ENCODE measurements around the gene TJP2.
A peak's percentile ranks its signal among the peaks of the same experiment; 100 is the strongest.

The TJP2 gene

DNA sequence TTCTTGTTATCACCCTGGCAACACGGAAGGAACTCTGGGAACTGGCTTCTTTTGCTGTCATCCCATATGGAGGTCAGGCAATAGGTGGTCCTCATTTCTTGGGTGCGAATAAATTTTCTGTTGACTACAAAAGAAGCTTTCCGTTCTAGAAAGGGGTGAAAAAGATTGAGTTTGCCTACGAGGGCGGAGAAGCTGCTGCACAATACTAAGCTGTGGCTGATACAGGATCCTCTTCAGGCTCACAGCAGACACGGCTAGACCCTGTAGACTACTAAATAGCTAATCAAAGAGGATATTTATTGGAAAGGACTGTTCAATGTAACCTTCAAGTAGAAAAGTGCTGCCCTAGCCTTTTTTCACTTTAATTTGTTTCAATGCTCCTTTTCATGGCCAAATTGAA is 58.1 kb downstream of the TJP2 start:
- no peak for DNase-seq (ENCODE audit: low spot score)

DNA sequence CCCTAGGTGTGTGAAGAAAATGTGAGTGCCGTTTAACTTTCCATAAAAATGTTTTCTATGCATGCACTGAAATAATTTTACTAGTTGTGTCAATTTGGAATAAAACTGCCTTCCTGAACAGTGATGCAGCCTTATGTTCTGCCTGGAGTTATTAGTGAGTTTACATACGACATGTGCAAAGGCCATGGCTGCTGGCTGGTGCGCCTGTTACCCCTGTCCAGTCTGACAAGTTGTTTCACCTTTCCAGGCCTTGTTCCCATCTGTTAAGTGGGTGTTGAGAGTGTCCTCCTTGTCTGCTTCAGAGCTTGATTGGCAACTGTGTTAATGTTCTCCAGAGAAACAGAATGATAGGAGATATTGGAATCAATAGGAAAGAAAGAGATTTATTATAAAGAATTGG is 60.6 kb downstream of the TJP2 start:
- DNase-seq (ENCODE audit: low spot score) = no peak

DNA sequence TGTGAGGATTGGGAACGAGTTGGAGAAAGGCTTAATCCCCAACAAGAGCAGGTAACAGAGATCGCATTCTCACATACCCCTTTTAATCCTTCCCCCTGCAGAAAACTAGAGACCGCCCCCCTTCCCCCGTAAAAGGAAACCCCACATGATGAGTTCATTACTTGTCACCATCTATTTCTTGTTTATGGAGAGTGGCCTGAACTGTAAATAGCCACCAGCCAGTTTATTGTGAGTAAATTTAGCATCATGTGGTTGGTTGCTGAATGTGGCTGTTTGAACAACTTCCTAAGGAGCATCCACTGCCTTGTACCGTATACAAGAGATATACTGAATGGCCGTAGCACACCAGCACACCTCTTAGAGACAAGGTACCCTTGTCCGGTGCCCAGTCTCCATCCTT is 62.1 kb downstream of the TJP2 start:
- DNase-seq (ENCODE audit: low spot score) = no peak

DNA sequence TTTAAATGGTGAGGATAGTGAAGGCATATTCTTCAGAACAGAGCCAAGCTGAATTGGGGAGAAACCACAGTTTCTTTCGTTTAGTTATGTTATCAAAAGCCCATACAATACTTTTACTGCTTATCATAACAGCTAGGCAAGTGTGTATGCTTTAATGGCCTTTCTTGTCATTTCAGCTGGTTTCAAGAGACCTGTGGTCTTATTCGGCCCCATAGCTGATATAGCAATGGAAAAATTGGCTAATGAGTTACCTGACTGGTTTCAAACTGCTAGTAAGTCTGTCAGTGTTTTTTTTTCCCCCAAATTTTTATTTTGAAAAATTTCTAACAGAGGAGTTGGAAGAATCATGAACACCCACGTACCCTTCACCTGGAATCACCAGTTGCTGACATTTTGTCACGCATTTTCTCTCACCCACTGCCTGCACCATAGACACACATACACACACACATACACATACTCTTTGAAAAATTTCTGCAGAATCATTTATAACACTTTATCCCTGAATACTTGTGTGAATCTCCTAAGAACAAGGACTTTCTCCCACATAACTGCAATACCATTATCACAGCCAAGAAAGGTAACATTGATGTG is 63.7 kb downstream of the TJP2 start:
- DNase-seq (ENCODE audit: low spot score) = no peak

DNA sequence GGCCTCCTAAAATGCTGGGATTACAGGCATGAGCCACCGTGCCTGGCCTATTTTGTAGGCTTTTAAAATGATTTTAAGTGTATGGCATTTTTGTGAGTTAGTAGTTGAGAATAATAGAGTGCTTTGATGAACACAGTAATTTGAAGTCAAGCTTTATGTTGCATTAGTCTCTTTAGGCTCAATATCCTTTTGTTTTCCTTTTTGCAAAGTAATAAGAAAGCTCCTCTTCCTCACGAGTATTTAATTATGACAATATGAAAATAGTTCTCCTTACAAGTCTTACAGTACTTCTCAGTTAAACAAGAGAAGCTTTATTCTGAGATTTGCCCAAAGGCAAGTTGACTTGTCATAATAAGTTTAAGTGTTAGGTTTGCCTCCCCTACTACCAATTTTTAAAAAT is 69.0 kb downstream of the TJP2 start:
- no peak for DNase-seq (ENCODE audit: low spot score)

DNA sequence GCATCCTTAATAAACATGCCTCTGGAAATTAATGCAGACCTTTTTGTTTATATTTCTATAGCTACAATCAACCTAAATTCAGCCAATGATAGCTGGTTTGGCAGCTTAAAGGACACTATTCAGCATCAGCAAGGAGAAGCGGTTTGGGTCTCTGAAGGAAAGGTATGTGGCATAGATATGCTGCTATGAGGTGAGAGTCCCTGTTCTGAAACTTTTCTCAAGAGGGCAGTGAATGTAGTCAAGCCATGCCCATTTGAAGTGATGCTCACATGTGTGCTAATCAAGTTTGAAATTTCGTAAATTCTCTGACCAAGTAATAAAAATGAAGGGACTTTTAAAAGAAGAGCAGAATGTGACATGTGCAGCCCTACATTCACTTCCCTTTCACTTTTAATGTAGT is 72.6 kb downstream of the TJP2 start:
- no peak for DNase-seq (ENCODE audit: low spot score)

DNA sequence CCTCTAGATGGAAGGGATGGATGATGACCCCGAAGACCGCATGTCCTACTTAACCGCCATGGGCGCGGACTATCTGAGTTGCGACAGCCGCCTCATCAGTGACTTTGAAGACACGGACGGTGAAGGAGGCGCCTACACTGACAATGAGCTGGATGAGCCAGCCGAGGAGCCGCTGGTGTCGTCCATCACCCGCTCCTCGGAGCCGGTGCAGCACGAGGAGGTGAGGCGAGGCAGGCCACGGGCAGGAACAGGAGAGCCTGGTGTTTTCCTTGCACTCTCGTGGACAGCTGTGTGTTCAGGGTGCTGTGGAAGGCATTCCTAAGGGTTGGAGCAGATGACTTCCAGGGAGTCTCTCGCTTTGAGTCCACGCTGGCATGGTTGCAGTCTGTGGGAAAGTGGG is 73.9 kb downstream of the TJP2 start:
- no peak for DNase-seq (ENCODE audit: low spot score)

DNA sequence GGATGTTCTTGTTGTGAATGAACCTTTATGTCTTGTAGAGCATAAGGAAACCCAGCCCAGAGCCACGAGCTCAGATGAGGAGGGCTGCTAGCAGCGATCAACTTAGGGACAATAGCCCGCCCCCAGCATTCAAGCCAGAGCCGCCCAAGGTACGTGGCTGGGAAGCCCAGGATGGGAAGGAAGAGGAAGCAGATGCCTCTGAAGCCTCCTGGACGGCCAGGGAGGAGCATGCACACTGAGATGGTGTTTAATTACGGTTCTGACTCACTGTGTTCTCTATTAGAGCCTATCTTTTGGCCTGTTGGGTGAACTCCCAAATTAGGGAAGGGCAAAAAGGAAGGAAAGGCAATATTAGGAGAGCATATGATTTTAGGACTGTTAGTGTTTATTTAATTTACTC is 75.3 kb downstream of the TJP2 start:
- no peak for DNase-seq (ENCODE audit: low spot score)

DNA sequence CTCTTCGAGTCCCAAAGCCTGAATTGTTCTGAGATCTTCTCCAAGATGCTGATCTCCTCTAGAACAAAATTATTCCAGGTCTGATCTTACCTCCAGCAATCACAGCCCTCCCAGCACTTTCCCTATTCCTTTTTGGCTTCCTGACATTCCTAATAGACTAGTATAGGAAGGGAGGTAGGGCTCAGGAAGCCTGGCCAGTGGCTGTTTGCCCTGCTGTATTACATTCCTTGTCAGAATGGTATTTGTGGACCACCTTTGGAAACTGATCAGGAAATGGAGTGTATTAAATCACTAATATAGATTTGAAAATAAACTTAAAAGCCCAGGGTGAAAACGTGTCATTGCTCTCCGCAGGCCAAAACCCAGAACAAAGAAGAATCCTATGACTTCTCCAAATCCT is 76.6 kb downstream of the TJP2 start:
- DNase-seq (ENCODE audit: low spot score) = no peak

DNA sequence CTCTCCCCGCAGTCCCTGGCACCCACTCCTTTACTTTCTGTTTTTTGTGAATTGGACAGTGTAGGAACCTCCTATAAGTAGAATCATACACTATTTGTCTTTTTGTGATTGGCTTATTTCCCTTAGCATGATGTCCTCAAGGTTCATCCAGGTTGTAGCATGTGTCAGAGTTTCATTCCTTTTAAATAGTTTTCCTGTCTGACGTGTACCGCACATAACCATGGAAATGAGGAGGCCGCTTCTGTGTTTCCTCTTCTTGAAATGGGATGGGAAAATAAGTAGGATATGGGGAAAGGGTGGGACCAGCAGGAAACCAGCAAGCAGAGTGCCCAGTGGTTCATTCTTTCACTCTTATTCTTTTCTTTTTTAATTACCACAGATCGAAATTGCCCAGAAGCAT is 78.4 kb downstream of the TJP2 start:
- no peak for DNase-seq (ENCODE audit: low spot score)

DNA sequence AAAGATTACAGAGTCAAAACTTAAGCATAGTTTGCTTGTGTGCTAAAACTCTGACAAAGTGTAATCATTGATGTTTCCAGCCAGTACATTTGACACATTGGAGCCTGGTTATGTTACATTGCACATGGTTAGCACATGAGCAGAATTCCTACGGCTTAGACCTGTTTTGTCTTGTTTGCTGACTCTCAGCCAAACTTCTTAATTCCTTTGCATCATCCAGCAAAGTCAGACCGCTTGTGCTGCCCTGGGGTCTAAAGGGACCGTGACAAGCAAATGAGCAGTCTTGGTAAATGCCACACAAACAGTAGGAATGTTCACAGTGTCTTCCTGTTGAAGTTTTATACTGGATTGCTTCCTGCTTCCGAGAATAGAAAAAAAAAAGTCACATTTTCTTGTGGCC is 79.0 kb downstream of the TJP2 start:
- peak; percentile 26 for DNase-seq (ENCODE audit: low spot score)

DNA sequence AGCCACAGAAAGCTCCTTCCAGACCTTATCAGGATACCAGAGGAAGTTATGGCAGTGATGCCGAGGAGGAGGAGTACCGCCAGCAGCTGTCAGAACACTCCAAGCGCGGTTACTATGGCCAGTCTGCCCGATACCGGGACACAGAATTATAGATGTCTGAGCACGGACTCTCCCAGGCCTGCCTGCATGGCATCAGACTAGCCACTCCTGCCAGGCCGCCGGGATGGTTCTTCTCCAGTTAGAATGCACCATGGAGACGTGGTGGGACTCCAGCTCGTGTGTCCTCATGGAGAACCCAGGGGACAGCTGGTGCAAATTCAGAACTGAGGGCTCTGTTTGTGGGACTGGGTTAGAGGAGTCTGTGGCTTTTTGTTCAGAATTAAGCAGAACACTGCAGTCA is 80.1 kb downstream of the TJP2 start:
- DNase-seq (ENCODE audit: low spot score) = no peak

DNA sequence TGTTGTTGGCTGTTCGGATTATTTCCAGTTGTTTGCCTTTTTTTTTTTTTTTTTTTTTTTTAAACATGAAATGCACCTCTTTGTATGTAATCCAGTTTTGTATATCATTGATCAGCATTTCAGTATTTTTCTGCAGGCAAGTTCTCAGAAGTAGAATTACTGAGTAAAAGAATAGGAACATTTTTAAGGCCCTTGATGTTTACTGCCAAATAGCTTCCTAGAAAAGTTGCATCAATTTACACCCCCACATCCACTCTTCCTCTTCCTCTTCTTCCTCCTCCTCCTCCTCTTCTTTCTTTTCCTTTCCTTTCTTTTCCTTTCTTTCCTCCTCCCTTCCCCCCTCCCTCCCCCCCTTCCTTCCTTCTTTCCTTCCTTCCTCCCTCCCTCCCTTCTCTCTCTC is 81.5 kb downstream of the TJP2 start:
- DNase-seq (ENCODE audit: low spot score) = no peak

DNA sequence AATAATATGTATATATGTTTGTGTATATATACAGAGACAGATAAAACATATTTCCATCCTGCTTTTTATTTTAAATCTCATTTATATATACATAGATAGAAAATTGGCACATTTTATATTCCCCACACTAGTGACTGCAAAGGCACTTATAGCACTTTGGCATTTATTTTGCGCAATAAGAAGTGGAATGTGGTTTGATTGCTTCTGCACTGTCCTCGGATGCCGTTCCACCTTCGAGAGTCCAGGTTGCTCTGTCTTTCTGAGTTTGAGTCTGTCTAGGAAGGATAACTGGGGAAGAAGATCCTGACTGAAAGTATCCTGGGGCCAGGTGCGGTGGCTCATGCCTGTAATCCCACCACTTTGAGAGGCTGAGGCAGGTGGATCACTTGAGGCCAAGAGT is 84.5 kb downstream of the TJP2 start:
- no peak for DNase-seq (ENCODE audit: low spot score)

DNA sequence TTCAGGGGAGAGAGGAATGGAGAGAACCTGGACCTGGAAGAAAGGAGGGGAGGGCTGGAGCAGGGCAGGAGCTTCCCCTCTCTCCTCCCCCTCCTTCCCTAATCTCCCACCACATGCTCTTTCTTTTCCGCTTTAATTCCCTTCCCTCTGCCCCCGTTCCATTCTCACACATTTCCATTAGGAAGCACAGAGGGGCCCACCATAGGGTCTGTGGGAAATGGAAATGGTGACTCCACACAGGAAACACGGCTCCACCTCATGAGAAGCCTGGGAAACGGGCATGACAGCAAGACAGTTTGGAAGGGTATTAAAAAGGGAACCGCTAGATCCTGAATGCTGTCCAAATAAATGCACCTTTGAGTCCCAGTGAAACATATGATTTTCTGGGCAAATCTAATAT is 86.1 kb downstream of the TJP2 start:
- DNase-seq (ENCODE audit: low spot score) = no peak

DNA sequence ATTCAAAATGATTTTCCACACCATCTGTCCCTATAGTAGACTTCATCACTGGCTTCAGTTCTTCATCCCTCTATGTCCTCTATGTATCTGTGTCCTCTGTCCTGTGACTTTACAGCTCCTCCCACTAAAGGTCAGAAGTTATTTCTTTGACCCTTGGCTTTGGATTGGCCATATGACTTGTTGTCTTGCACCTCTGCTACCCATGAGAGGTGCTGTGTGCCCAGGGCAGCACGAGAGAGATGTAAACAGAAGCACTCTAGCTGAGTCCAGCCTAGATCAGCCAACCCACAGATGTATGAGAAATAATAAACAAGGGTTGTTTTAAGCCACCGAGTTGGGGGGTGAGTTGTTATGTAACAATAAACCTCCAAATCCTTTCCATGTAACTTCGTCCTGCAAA is 87.6 kb downstream of the TJP2 start:
- DNase-seq (ENCODE audit: low spot score) = no peak

DNA sequence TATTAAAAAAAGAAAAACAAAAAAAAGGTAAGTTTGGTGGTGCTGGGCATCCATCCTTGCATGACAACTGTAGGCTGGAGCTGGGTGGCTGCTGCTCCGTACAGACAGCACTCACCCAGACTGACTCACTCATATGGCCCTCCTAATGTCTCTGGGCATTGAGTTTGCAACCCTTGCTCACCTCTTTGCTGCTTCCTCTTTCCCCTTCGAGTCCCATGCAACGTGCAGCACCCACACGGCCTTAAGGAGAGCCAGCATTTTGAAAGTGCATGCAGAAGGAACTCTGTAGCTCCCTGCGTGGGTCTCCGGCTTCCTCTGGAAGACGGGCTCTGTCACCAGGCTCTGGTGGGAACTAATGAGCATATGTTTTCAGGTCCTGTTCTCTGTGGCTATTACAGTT is 90.4 kb downstream of the TJP2 start:
- no peak for DNase-seq (ENCODE audit: low spot score)

DNA sequence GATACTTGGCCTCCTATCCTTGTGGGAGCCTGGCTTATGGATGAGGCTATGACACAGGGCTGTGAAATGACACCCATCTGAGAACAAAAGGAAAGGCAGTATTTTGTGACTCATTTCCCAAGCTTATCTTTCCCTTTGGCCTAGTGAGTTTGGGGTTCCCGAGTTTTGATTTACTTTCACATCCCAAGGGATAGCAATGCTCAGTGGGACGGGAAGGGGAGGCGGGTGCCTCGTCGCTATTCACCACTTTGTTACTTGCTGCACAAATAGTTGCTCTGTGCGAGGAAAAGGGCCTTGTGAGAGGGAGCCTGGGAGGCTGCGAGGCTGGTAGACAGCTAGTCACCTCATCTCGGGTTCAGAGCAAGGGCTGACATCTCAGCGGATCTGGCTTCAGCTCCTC is 91.8 kb downstream of the TJP2 start:
- no peak for DNase-seq (ENCODE audit: low spot score)

DNA sequence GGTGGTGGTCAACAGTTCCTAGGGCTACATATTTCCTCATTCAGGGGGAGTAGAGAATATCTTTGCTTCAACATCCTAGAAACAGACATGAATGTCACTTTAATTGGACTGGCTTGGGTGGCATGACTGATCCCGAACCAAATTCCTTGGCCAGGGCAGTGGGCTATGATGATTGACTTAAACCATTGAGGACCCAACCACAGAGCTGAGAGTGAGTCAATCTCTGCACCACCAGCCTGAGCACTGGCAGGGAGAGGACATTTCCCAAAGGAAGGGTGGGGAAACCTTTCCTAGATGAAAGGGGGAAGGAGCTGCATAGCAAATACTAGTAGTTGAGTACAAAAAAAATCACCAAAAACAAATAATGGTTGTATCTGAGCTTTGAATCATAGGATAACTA is 98.1 kb downstream of the TJP2 start:
- no peak for DNase-seq (ENCODE audit: low spot score)

DNA sequence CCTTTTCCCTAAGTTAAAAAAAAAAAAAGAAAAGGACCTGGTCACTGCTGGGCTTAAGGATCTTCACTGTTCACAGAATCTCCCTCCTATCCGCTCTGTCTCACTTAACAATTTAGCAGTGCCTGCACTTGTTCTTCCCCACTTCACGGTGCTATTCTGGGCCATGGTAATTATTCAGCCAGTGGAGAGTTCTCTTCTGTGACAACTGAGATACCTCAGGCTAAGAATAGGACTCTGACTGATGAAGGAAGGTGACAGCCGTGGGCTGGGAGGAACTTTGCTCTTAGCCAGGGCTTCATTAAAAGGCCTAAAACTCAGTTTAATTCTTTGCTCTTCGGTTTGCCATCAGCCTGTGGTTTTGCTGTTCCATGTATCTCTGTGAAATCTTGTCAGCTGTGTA is 99.1 kb downstream of the TJP2 start:
- no peak for DNase-seq (ENCODE audit: low spot score)

DNA sequence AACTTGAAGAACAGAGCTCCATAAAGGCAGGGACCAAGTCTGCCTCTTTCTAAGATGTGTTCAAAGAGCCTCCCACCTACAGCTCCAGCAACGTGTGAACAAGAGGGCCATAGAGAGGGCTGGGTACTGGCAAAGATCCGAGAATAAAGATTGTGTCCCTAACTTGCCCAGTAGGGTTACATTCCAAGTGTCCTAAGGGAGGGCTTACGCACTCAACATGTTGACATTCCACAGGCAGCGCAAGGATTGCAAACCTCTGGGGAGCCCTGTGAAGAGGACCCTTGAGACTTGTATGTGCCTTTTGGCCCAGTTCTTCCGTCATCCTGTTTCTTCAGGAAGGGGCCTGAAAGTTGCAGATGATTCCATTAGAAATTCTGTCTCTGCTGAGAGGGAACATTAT is 102.7 kb downstream of the TJP2 start:
- no peak for DNase-seq (ENCODE audit: low spot score)

DNA sequence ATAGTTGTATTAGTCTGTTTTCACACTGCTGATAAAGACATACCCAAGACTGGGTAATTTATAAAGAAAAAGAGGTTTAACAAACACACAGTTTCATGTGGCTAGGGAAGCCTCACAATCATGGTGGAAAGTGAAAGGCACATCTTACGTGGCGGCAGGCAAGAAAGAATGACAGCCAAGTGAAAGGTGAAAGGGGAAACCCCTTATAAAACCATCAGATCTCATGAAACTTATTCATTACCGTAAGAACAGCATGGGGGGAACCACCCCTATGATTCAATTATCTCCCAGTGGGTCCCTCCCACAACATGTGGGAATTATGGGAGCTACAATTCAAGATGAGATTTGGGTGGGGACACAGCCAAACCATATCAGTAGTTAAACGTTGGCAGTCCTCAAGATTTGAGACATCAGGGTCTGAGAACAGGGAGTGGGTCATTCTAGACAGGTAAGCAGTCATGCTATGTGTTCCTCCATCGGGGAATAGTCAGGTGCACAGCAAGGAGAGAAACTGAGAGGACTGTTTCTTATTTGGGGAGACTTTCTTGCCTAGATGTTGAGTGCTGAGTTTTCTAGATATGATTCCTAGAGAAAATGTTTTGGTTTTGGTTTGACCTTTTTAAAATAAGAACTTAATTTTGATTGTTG is 105.1 kb downstream of the TJP2 start:
- no peak for DNase-seq (ENCODE audit: low spot score)

DNA sequence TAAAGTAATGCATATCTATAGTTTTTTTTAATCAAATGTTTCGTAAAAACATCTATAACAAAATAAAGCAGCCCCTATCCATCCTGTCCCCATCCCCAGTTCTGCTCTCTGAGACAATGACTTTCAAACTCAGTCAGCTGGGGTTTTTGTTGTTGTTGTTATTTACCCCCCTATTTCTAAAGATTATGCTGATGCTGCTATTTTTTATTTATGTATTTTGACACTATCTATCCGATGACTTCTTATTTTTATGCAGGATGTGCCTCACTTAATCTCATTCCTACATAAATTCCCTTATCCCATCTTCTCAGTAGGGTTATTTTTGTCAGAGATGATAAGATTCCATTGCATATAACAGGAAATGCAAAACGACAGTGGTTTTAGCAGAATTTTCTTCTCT is 105.7 kb downstream of the TJP2 start:
- DNase-seq (ENCODE audit: low spot score) = no peak

DNA sequence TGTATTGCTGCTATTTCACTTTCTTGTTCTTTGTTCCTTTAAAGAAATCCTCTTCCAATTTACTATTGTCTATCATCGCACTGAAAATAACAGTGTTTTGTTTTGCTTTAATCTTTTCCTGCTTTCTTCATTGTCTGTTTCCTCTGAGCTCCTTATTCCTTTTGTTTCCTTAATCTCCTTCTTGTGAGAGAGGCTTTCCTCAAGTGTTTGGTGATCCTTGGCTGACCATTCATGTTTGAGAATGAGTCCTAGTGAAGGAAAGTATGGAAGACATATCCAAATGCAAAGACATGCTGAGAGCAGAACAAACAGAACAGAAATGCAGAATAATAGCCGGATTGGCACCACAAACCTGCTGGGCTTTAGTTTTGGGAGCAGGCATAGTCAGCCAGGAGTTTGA is 108.9 kb downstream of the TJP2 start:
- no peak for DNase-seq (ENCODE audit: low spot score)

DNA sequence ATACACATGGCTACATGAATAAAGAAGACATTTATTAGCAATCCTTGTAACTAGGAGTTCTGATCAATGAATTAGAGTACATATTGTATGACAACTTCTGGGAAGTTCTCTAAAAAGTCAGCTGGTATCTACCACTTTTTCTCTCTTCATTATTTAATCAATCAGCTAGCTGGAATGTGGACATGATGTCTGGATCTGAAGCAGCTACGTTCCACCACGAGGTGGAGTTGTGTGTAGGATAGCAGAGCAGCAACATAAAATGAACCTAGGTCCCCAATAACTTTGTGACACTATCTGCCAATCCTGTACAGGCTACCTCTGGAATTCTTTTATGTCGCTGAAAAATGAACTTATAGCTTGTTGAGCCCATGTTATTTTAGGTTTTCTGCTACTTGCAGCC is 118.0 kb downstream of the TJP2 start:
- DNase-seq (ENCODE audit: low spot score) = no peak
